WERI-Rb-1 (cell line): ENCODE results near the gene R3HDM4.

Experiments used
- DNase-seq: peaks from one replicate; pipeline ENCODE4 v3.0.0-alpha.2; 2020
- H3K27ac ChIP-seq: fragments of 250-450 bp; sonication (Bioruptor Pico); 2 replicates; pipeline ENCODE4 v1.5.1; 2020; ENCODE audit warnings: mild to moderate bottlenecking, moderate library complexity
- H3K27me3 ChIP-seq: fragments of 250-450 bp; sonication (Bioruptor Pico); 2 replicates; pipeline ENCODE4 v1.5.1; 2021; ENCODE audit warnings: mild to moderate bottlenecking, low read depth, moderate library complexity; ENCODE audit not compliant: insufficient read depth, severe bottlenecking
- H3K36me3 ChIP-seq: fragments of 250-450 bp; sonication (Bioruptor Pico); 2 replicates; pipeline ENCODE4 v1.5.1; 2020; ENCODE audit warnings: mild to moderate bottlenecking, moderate library complexity
- H3K4me3 ChIP-seq: 2 replicates; pipeline ENCODE4 v1.5.1; 2011; ENCODE audit warnings: low read depth, mild to moderate bottlenecking, control low read depth, low read length
- H3K9me3 ChIP-seq: fragments of 250-450 bp; sonication (Bioruptor Pico); 2 replicates; pipeline ENCODE4 v1.5.1; 2021; ENCODE audit warnings: mild to moderate bottlenecking, moderate library complexity; ENCODE audit not compliant: severe bottlenecking
- CTCF ChIP-seq: IDR thresholded peaks from 2 replicates; pipeline ENCODE4 v1.5.1; 2011; ENCODE audit warnings: low read depth, mild to moderate bottlenecking, control low read depth, inconsistent platforms, low read length

Gene R3HDM4

GRCh38 chr19:888581-889385 is 24.2 kb downstream of the R3HDM4 start:
- Histone ChIP-seq H3K27me3 (no peaks in the 10 kb centered on the region), H3K36me3 (peaks cover 66% of the 10 kb centered on the region), H3K27ac (no peak overlapping the region), H3K4me3 (no peak overlapping the region), H3K9me3 (no peaks in the 10 kb centered on the region)
- no peak for TF ChIP-seq CTCF
- DNase-seq = peak; percentile 56

DNA sequence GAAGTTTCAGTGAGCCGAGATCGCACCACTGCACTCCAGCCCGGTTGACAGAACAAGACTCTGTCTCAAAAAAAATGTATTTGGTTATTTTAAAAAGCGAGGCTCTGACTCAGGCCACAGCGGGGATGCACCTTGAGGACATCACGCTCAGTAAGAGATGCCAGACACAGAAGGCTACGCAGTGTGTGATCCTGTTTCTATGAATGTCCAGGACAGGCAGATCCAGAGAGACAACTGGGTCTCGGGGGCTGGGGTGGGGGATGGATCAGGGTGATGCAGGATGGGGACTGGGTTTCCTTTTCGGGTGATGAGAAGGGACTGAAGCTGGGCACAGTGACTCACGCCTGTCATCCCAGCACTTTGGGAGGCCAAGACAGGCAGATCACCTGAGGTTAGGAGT is 25.4 kb downstream of the R3HDM4 start:
- no peaks in the 10 kb centered on the region for H3K9me3 ChIP-seq
- H3K27ac ChIP-seq = no peak overlapping the region
- no peak overlapping the region for H3K4me3 ChIP-seq
- no peak for TF ChIP-seq CTCF
- no peaks in the 10 kb centered on the region for H3K27me3 ChIP-seq
- DNase-seq = no peak
- peaks cover 72% of the 10 kb centered on the region for H3K36me3 ChIP-seq

GRCh38 chr19:887072-887471 is 25.9 kb downstream of the R3HDM4 start:
- no peaks in the 10 kb centered on the region for H3K27me3 ChIP-seq
- no peak for TF ChIP-seq CTCF
- H3K9me3 ChIP-seq = no peaks in the 10 kb centered on the region
- DNase-seq = no peak
- H3K27ac ChIP-seq = no peak overlapping the region
- H3K36me3 ChIP-seq = peaks cover 78% of the 10 kb centered on the region
- no peak overlapping the region for H3K4me3 ChIP-seq

GRCh38 chr19:885536-886224 is 27.3 kb downstream of the R3HDM4 start:
- H3K4me3 ChIP-seq = no peak overlapping the region
- no peak overlapping the region for H3K27ac ChIP-seq
- no peaks in the 10 kb centered on the region for H3K9me3 ChIP-seq
- TF ChIP-seq CTCF = no peak
- no peak for DNase-seq
- H3K27me3 ChIP-seq = no peaks in the 10 kb centered on the region
- H3K36me3 ChIP-seq = peaks cover 88% of the 10 kb centered on the region

DNA sequence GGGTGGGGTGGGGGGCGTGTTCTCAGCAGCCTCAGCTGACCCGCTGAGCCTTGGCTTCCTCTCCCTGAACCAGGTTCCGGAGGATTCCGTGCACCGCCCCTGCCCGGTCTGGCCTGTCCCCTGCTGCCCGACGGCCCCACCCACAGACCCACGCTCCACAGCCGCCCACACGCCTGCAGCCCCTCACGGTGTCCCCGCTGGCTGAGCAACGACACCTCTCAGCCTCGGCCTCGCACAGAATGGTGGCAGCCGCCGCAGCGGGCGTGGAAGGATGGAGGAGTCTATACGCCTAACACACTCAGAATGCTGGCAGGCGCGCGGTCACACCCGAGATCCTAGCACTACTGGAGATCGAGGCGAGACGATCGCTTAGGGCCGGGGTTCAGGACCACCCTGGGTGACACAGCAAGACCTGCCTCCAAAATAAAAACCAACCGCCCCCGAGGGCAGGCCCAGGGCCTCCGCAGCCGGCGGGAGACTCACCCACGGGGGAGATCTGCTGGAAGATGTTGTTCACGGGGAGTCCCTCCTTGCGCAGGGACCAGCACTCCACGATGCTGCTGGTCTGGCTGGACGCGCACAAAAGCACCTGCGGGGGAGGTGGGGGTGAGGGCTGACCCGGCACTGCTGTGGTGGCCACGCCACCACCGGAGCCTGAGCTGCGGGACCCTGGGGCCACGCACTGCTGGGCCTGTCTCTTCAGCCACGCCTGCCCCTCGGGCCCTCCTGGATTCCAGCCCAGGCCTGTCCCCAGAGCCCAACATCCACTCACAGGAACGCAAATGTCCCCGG is 28.4 kb downstream of the R3HDM4 start:
- H3K9me3 ChIP-seq = no peaks in the 10 kb centered on the region
- H3K27me3 ChIP-seq = no peaks in the 10 kb centered on the region
- no peak for TF ChIP-seq CTCF
- H3K36me3 ChIP-seq = peaks cover 80% of the 10 kb centered on the region
- DNase-seq = no peak
- H3K27ac ChIP-seq = no peak overlapping the region
- H3K4me3 ChIP-seq = no peak overlapping the region
